Measurements from ENCODE around the gene C9orf50. TPM values are rescaled to one million over a fixed set of nuclear protein-coding genes. Genes with fewer than 3 reads are reported as not detected.

Gene C9orf50
- total and polyA plus RNA-seq, 2 donors (not counting 3 experiments of a cell fraction or from before 2014, with no cell fraction given): not detected

DNA sequence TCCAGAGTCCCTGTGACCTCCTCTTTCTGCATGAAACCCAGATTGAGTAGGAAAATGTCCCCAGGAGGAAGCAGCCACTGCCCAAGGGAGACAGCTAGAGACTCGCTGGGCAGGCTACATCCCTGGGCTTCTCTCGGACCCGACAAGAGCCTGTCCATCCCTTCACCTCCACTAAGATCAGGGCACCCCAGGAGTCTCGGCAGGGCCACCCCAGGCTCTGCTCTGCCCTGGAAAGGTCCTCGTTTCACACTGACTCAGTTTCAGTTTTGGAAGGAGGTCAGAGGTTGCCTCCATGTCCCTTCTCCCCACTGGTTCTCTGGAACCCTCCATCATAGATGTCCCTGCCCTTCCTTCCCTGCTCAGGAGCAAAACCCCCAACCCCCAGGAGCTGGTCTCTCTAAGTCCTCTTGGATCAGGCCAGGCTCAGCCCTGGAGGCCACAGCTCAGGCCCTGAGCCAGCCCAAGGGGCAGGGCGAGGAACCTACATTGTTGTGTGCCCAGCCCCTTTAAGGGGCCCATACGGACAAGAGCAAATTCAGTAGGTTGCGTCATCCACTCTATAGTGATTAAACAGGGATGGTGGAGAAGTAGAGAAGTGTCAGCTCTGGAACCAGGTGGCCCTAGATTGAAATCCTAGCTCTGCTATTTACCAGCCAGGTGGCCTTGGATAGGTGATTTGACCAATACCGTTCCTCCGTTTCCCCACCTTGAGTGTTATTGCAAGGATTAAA lies 37.4 kb downstream of the C9orf50 start:
- H3K4me1 ChIP-seq (ENCODE audit: control insufficient read depth, extremely low read depth, insufficient read depth, low read length): no peaks in the 10 kb centered on the region
- ChIA-PET CTCF (interaction anchor here (1.1 to 1.5 kb wide), 4 partner anchors 10 to 41 kb away, joined by 3 to 4 read pairs (median 3); no protein-coding TSS in a partner anchor), POLR2A (interaction anchor here (1.4 kb wide), 1 partner anchor 405 kb away, joined by 3 read pairs; the partner anchor contains the start of gene IER5L)
- no peaks in the 10 kb centered on the region for H3K9me3 ChIP-seq (replicated peaks; ENCODE audit: control insufficient read depth, insufficient read depth, low read length)
- H3K9me1 ChIP-seq (replicated peaks; ENCODE audit: control insufficient read depth, extremely low read depth, insufficient read depth, low read length): no peaks in the 10 kb centered on the region
- no peak overlapping the region for H3K9ac ChIP-seq (replicated peaks; ENCODE audit: extremely low read depth, insufficient read depth, low read length)
- H3K27ac ChIP-seq (ENCODE audit: insufficient read depth, low read depth, low read length): no peak overlapping the region
- no TSS peak for BruUV-seq (replicated peaks)
- intact Hi-C loops (cut with micrococcal nuclease): no loop called here
- H3K4me3 ChIP-seq (replicated peaks in 1 of 3; ENCODE audit: insufficient read depth in 1 of 3, low read depth in 1 of 3, low read length in 3 of 3): no peak overlapping the region
- dilution Hi-C loops (cut with MboI; ENCODE audit: extremely low pct_ligation_motif_present, low sequenced_read_pairs): no loop called here
- TF ChIP-seq JUN (IDR thresholded peaks at IDR 0.05; ENCODE audit: borderline replicate concordance, insufficient read depth, insufficient read length, low read depth): no peak
- no peak for TF ChIP-seq GATA2 (IDR thresholded peaks at IDR 0.05; ENCODE audit: insufficient read depth, insufficient read length, low read depth, low read length)
- no peak for TF ChIP-seq POLR2AphosphoS5 (IDR thresholded peaks at IDR 0.05; ENCODE audit: insufficient read depth, low read depth, low read length)
- no peak for TF ChIP-seq FOS (IDR thresholded peaks at IDR 0.05; ENCODE audit: borderline replicate concordance, insufficient read depth, low read length)
- TF ChIP-seq POLR2A (IDR thresholded peaks at IDR 0.05; ENCODE audit: low read depth, low read length): no peak
- TF ChIP-seq MYC (IDR thresholded peaks at IDR 0.05; ENCODE audit: low read depth, low read length): no peak
- TF ChIP-seq, protein P1, sequence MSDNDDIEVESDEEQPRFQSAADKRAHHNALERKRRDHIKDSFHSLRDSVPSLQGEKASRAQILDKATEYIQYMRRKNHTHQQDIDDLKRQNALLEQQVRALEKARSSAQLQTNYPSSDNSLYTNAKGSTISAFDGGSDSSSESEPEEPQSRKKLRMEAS (IDR thresholded peaks at IDR 0.05; ENCODE audit: insufficient read depth, insufficient read length): no peak
- DNase-seq (ENCODE audit: low read depth, low spot score) (no peak), FAIRE-seq (no peak)
- peaks cover 0 to 2% of the 10 kb centered on the region in 2 experiments for H3K27me3 ChIP-seq (ENCODE audit: control insufficient read depth in 2 of 2, insufficient read depth in 2 of 2, low read length in 2 of 2)
- no peaks in the 10 kb centered on the region for H3K36me3 ChIP-seq (ENCODE audit: control insufficient read depth in 2 of 2, extremely low read depth in 1 of 2, insufficient read depth in 2 of 2, low read length in 2 of 2)
- H4K20me1 ChIP-seq (replicated peaks; ENCODE audit: control insufficient read depth, extremely low read depth, insufficient read depth, low read length): no peaks in the 10 kb centered on the region
- no peak overlapping the region for H2AFZ ChIP-seq (ENCODE audit: low read depth, low read length)
- H3K4me2 ChIP-seq (ENCODE audit: insufficient read depth, low read length): no peak overlapping the region
- H3K79me2 ChIP-seq (ENCODE audit: control insufficient read depth, insufficient read depth, low read length): no peaks in the 10 kb centered on the region
